Prostate gland (tissue), 2 donors: ENCODE results near the gene IGSF23.

Experiments used
- POLR2AphosphoS5 ChIP-seq: sonication (generic); formaldehyde crosslinking; IDR thresholded peaks from one replicate; pipeline ENCODE4 v1.6.1; 2017; ENCODE audit warnings: antibody characterized with exemption
- TF ChIP-seq, protein P1 (sequence below), 4 experiments: fragments of 200-600 bp in 2 of 4; fragments of 450-650 bp in 2 of 4; sonication (generic) in 2 of 4; IDR thresholded peaks; 1 replicate in 3 of 4; 2 replicates in 1 of 4; pipeline ENCODE4 v1.5.1; 2016 to 2019; ENCODE audit warnings: antibody characterized with exemption in 4 of 4, mild to moderate bottlenecking in 2 of 4, moderate library complexity in 2 of 4

DNA sequence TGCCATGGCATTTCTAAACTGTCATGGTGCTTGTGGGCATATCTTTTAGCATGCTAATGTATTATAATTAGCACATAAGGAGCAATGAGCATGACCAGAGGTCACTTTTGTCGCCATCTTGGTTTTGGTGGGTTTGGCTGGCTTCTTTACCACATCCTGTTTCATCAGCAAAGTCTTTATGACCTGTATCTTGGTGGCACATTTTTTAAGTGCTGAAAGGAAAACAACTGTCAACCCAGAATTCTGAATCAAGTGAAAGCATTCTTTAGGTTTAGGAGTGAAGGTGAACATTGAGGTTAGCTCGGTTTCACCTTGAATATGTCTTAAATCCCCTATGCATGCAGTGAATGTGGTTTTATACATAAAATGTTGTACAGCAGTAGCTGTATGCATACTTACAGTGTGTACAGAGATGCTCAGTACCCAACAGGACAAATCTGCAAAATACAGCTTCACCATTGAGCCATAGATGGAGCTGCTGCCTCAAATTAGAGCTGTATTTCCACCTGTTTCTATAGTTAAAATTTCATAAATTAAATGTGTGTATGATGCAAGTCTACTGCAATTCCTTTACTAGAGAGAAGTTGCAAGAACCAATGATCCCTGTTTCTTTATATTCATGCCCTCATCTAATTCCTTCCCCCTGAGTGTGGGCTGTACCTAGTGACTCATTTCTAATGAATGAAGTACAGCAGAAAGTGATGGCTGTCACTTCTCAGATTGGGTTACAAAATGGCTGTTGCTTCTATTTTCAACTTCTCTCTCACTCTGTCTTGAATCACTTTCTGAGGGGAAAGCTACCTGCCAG is 25.2 kb upstream of the IGSF23 start:
- TF ChIP-seq POLR2AphosphoS5: no peak
- TF ChIP-seq, protein P1, sequence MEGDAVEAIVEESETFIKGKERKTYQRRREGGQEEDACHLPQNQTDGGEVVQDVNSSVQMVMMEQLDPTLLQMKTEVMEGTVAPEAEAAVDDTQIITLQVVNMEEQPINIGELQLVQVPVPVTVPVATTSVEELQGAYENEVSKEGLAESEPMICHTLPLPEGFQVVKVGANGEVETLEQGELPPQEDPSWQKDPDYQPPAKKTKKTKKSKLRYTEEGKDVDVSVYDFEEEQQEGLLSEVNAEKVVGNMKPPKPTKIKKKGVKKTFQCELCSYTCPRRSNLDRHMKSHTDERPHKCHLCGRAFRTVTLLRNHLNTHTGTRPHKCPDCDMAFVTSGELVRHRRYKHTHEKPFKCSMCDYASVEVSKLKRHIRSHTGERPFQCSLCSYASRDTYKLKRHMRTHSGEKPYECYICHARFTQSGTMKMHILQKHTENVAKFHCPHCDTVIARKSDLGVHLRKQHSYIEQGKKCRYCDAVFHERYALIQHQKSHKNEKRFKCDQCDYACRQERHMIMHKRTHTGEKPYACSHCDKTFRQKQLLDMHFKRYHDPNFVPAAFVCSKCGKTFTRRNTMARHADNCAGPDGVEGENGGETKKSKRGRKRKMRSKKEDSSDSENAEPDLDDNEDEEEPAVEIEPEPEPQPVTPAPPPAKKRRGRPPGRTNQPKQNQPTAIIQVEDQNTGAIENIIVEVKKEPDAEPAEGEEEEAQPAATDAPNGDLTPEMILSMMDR (IDR thresholded peaks at IDR 0.05): no peak
